GM19351 (cell line): ENCODE results near the gene ZNF311.
"Not testable (repeated sequence)": the region's sequence is repeated elsewhere in the genome, so short reads cannot be mapped to it uniquely, and the experiment has no call there.

Source experiments
- ATAC-seq: cut with Tn5 transposase; IDR thresholded peaks from one replicate; pipeline ENCODE4 v1.9.1; 2021; ENCODE audit warnings: mild to moderate bottlenecking, moderate library complexity; ENCODE audit not compliant: unreplicated experiment

Gene ZNF311

DNA sequence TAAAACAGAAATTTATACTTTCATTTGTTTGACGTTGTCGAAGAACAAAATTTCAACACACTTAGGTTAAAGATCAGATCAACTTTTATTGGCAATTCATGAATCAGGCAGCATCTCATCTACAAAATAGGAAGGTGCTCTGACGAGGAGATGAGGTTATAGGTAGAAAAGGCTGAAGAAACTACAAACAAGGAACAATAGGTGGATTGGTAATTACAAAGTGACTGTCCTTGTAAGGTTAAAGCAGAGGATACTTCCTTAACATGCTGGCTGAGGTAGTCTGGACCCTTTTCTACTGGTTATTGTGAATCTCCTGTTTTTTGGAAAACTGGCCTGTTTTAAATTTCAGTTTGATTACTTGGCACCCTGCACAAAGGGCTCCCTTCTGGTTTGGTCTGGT lies 48.8 kb downstream of the ZNF311 start:
- ATAC-seq, result no peak

DNA sequence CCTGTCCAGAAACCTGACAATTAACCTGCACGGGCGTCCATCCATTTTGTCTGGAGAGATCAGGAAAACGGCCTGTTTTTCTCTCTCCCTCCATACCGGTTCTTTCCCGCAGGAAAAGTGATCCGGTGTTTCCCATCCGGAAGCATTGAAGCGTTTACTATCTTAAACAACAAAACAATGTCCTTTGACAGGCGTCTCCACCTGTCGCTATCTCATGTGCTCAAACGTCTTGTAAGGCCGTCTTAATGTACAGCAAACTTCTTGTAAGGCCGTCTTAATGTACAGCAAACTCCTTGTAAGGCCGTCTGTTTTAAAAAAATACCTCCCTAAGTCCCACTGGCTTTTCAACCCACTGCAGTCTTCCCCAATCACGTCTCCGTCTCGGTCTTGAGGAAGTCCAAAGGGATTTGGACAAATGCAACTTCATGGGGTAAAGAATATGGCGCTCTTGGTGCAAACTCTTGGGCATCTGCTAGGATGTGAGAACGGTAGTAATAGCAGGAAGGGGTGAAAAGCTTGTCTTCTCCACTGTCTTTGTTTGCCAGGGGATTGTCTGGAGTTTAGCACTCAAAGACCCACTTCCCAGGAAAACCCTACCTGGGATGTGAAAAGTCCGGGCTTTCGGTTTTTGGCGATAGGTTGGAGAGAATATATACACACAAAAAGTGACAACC lies 51.4 kb downstream of the ZNF311 start:
- no peak for ATAC-seq

DNA sequence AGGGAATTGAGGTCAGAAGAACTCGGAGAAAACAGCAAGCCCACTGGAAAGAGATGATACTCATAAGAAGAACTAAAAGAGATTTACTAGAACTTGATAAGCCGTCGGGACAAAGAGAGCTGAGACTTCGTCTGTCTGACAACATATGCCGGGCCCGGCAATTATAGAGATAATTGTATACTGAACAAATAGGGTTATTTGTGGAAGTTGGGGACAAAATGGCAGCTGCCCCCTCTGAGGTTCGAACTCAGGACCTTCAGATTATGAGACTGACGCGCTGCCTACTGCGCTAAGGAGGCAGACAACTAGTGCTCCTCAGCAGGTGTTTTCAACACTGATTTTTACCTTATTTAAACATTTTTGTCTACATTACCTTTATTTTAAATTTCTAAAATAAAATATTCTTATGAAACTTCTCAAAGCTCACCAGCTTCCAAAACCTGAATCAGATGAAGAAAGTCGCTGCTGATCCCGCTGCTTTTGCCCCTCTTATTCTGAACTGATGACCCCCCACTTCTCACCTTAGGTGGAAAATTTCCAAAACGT lies 52.0 kb downstream of the ZNF311 start:
- ATAC-seq, result peak; percentile 75

DNA sequence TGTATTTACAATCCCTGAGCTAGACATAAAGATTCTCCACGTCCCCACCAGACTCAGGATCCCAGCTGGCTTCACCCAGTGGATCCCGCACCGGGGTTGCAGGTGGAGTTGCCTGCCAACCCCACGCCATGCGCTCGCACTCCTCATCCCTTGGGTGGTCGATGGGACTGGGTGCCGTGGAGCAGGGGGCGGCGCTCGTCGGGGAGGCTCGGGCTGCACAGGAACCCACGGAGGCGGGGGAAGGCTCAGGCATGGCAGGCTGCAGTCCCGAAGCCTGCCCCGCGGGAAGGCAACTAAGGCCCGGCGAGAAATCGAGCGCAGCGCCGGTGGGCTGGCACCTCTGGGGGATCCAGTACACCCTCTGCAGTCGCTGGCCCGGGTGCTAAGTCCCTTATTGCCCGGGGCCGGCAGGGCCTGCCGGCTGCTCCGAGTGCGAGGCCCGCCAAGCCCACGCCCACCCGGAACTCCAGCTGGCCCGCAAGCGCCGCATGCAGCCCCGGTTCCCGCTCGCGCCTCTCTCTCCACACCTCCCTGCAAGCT lies 55.4 kb downstream of the ZNF311 start:
- ATAC-seq, result not testable (repeated sequence)

DNA sequence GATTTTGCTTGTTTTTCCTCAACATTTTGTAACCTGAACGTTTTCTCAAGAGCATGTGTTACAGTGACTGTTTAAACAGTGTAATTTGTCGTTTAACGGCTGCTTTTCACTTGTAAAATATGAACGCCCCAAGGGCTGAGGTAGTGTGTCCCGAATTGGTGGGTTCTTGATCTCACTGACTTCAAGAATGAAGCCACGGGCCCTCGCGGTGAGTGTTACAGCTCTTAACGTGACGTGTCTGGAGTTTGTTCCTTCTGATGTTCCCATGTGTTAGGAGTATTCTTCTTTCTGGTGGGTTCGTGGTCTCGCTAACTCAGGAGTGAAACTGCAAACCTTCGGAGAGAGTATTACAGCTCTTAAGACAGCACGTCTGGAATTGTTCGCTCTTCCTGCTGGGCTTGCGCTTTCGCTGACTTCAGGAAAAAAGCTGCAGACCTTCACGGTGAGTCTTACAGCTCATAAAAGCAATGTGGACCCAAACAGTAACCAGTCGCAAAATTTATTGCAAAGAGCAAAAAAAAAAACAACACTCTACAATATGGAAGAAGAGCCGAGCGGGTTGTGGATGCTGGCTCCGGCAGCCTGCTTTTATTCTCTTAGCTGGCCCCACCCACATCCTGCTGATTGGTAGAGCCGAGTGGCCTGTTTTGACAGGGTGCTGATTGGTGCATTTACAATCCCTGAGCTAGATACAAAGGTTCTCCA lies 56.2 kb downstream of the ZNF311 start:
- ATAC-seq, result no peak

DNA sequence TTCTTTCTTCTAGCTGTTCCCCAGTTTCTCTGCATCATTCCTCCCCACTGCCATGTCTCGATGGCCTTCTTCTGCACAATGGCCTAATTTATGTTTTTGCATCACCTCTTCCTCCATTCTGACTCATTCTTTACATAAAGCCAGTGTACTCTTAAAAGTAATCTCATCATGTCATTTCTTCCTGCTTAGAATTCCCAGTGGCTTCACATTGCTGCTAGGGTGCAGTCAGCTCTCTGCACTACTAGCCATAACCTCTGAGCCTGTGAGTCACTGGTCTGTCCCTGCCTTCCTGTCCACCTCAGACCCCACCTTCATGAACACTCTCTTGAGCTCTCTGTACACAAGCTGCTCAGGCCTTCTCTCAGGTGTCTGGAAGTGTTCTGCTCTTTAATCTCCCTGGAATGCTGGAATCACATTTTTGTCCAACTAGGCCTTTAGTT lies 57.3 kb downstream of the ZNF311 start:
- no peak for ATAC-seq

DNA sequence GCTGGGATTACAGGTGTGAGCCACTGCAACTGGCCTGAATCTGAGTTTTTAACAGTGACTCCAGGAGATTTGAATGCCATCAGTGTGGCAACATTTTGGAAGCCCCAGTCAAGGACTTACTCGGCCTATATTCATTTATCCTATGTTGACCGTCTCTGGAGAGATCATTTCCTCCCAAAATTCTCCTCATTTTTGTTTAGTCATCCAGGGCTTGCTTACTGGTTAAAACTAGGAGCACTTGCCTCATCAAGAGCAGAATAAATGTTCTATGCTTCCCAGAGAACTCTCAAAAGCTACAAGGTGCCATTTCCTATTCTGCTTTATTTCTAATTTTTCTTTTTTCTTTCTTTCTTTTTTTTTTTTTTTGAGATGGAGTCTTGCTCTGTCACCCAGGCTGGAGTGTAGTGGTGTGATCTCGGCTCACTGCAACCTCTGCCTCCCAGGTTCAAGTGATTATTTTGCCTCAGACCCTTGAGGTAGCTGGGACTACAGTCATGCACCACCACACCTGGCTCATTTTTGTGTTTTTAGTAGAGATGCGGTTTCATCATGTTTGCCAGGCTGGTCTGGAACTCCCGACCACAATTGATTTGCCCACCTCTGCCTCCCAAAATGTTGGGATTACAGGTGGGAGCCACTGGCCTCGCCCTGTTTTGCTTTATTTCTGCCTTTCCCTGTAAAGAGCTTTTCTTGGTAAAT lies 57.9 kb downstream of the ZNF311 start:
- ATAC-seq, result no peak

DNA sequence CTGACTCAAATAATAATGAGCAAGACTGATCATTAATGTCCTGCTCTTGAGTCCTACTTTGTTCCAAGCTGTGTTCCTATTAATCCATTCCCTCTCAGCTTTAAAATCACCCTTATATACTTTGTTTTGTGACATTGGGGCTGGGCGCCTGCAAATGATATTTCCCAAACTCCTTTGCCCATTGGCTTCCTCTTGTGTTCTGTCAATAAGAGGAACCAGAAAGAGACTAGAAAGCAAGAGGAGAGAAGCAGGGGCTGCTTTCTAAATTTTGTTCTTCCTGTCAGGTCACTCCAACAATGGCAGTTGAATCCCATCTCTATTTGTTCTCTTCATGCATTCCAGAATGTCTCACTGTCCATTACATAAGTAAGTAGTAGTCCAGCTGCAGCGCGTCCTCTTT lies 59.8 kb downstream of the ZNF311 start:
- no peak for ATAC-seq
